ENCODE data around the gene SCYL1.

- TF ChIP-seq EZH2phosphoT487 (IDR thresholded peaks at IDR 0.05; ENCODE audit: unreplicated experiment) = no peak
- TF ChIP-seq CTCF (conservative IDR thresholded peaks at IDR 0.05; ENCODE audit: low read depth in 2 of 2) = no peak
- no peak for TF ChIP-seq REST (IDR thresholded peaks at IDR 0.05; ENCODE audit: unreplicated experiment)
- TF ChIP-seq ZNF331 (CRISPR knock-in tag; IDR thresholded peaks at IDR 0.05; ENCODE audit: low read depth) = no peak
- TF ChIP-seq JUNB (IDR thresholded peaks at IDR 0.05; ENCODE audit: unreplicated experiment) = no peak
- no peak for TF ChIP-seq POLR2AphosphoS5 (IDR thresholded peaks at IDR 0.05; ENCODE audit: low read depth)
- no peak for TF ChIP-seq CREB1 (CRISPR knock-in tag; IDR thresholded peaks at IDR 0.05; ENCODE audit: low read depth)
- no peak for TF ChIP-seq EZH2 (IDR thresholded peaks at IDR 0.05; ENCODE audit: low read depth, unreplicated experiment)
Measured at GRCh38 chr11:65501186-65501471, 23.8 kb upstream of the SCYL1 start.
